HEK293T (cell line): ENCODE results near the gene TBC1D10B.
"Not testable (repeated sequence)": the region's sequence is repeated elsewhere in the genome, so short reads cannot be mapped to it uniquely, and the experiment has no call there.

Source experiments
- BHLHE40 ChIP-seq: fragments of 450-650 bp; IDR thresholded peaks from 2 replicates; pipeline ENCODE4 v1.6.1; 2016; ENCODE audit warnings: mild to moderate bottlenecking, moderate library complexity, borderline replicate concordance
- HDGF ChIP-seq: fragments of 450-650 bp; IDR thresholded peaks from 2 replicates; pipeline ENCODE4 v1.6.1; 2017; ENCODE audit warnings: antibody characterized with exemption, borderline replicate concordance
- L3MBTL2 ChIP-seq: fragments of 450-650 bp; conservative IDR thresholded peaks from 2 replicates; pipeline ENCODE4 v1.6.1; 2016; ENCODE audit warnings: mild to moderate bottlenecking

- not testable (repeated sequence) for TF ChIP-seq HDGF, BHLHE40, L3MBTL2
Measured at GRCh38 chr16:30341971-30342370, 28.3 kb downstream of the TBC1D10B start.
